Spinal cord (tissue), 10 donors: ENCODE measurements around the gene TSR2. TPM values are rescaled to one million over a fixed set of nuclear protein-coding genes. Genes with fewer than 3 reads are reported as not detected.
"Not testable (repeated sequence)": the region's sequence is repeated elsewhere in the genome, so short reads cannot be mapped to it uniquely, and the experiment has no call there.

Experiments used
- DNase-seq, 6 donors: peaks; one replicate each; pipeline versions ENCODE4 v3.0.0 to v3.0.0-alpha.2; 2013 to 2015; ENCODE audit warnings: low spot score in 6 of 6, low read depth in 4 of 6
- H3K27ac ChIP-seq: one replicate; pipeline ENCODE4 v1.5.1; 2013; ENCODE audit warnings: low read depth, low read length, control low read depth
- H3K27me3 ChIP-seq: one replicate; pipeline ENCODE4 v1.6.1; 2013; ENCODE audit warnings: low read length; ENCODE audit not compliant: control insufficient read depth, insufficient read depth
- H3K36me3 ChIP-seq: one replicate; pipeline ENCODE4 v1.6.1; 2013; ENCODE audit warnings: low read length; ENCODE audit not compliant: control insufficient read depth, insufficient read depth
- H3K4me1 ChIP-seq: one replicate; pipeline ENCODE4 v1.6.1; 2013; ENCODE audit warnings: low read length; ENCODE audit not compliant: control insufficient read depth, insufficient read depth
- H3K4me3 ChIP-seq: one replicate; pipeline ENCODE4 v1.5.1; 2013; ENCODE audit warnings: low read depth, low read length, control low read depth
- H3K9me3 ChIP-seq: one replicate; pipeline ENCODE4 v1.6.1; 2013; ENCODE audit warnings: low read length; ENCODE audit not compliant: control insufficient read depth, insufficient read depth
- WGBS: methylation state at CpG from one replicate; pipeline ENCODE4 v1.1.5; 2013; ENCODE audit warnings: missing lambda C conversion rate; ENCODE audit not compliant: insufficient coverage; 5-methylcytosine and 5-hydroxymethylcytosine counted together
- polyA plus RNA-seq, 2 donors: library from polyadenylated mRNA; unstranded; fragments of 120-200 nt; gene quantifications; one replicate each; pipeline ENCODE4 v1.2.1, GENCODE V29; 2013; ENCODE audit not compliant: insufficient read length in 2 of 2
- total RNA-seq, 2 donors: library from RNA; depleted of rRNA in 1 of 2; stranded (reverse); fragments of 120-200 nt in 1 of 2; fragments of >200 nt in 1 of 2; gene quantifications; one replicate each; pipeline versions ENCODE4 v1.2.3 to v1.2.4, GENCODE V29; 2013 to 2014
- donor health status: healthy.

Gene TSR2
- total and polyA plus RNA-seq, 4 donors: 16.4 to 66.5 (median 52.3) TPM

DNA sequence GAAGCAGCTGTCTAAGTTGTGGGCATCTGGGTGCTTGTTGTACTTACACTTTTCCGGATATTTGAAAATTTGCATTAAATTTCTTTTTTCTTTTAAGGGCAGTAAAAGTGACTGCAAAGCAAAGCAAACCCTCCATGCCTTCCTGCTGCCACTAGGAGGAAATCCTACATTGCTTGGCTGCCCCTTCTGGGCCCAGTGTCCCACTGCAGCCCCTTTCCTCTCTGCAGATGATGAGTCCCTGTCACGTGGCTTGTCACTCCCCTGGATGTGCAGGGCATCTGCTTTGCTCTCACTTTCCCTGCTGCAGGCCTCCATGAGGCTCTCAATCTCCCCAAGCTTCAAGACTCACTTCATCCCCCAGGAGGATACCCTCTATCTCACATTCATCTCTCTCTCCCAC is 12.7 kb downstream of the TSR2 start:
- H3K36me3 ChIP-seq: peaks cover 20% of the 10 kb centered on the region
- no peaks in the 10 kb centered on the region for H3K9me3 ChIP-seq
- 0% methylated on average over 1 of the region's 2 CpGs for WGBS
- no peak overlapping the region for H3K27ac ChIP-seq
- no peak overlapping the region for H3K4me3 ChIP-seq
- peak in 2 of 6 donors; percentile 5 to 8 for DNase-seq
- no peaks in the 10 kb centered on the region for H3K4me1 ChIP-seq
- no peaks in the 10 kb centered on the region for H3K27me3 ChIP-seq

DNA sequence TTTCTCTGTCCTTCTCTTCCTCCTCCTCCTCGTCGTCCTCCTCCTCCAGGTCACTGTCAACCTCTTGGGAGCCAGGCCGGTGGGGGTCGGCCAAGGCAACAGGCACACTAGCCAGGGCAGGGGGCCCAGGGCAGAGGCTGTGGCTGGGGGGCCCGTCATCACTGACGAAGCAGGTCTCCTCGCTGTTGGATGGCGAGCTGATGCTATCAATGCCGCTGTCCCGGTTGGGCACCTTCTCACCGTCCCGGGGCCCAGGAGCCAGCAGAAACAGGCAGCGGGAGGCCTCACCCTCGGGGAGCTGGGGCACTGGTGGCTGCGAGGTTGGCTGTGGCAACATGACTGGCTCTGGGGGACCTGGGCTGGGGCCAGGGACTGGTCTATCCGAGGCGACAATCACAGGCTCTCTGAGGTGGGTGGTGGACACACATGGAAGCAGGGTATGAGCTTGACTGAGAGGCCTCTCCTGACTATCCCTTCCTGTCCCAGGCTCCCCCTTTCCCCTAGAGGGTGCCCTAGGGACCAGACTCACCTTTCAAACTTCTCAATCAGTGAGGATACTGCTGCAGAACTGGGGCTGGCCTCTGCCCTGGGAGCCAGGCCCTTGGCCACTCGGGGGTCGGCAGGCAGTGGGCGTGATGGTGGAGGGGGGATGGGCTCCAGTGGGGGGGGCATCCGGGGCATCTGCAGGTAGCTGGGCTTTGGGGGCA is 30.0 kb downstream of the TSR2 start:
- no peaks in the 10 kb centered on the region for H3K4me1 ChIP-seq
- no peaks in the 10 kb centered on the region for H3K27me3 ChIP-seq
- H3K9me3 ChIP-seq: no peaks in the 10 kb centered on the region
- no peak for DNase-seq
- 79% methylated on average over 17 of the region's 21 CpGs for WGBS
- H3K4me3 ChIP-seq: no peak overlapping the region
- H3K27ac ChIP-seq: no peak overlapping the region
- peaks cover 51% of the 10 kb centered on the region for H3K36me3 ChIP-seq

DNA sequence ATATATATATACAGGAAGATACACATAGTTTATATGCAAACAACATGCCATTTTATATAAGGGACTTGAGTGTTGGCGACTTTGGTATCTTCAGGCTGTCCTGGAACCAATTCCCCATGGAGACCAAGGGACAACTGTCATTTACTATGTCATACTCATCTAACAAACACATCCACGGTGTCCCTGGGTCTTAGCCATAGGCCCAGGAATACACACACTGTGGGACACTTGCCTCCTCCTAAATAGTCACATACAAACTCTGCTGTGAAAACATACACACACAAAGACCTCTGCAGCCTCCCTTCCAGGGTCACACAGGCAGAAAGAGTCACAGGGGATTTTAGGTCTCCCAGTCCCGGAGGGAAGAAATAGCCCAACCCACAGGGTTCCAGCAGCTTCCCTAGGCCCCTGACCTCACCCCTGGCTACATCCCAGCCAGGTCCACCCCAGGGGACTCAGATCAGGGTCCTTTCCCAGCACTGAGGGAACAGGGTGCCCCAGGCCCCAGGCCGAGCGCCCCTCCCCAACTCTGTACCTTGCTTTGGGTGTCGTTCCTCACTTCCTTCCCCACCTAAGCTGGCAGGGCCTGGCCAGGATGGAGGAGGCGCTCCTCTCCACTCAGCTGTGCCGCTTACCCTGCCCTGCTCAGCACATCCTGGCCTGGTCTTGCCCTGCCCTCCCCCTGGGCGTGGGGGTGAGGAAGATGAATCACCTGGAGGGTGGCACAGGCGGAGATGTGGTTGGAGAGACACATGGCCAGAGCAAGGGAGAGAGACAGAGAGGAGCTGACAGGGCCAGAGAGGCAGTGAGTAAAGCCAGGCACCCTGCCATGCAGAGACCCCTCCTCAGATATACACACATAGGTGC is 34.0 kb downstream of the TSR2 start:
- Histone ChIP-seq H3K36me3 (peaks cover 22% of the 10 kb centered on the region), H3K27ac (no peak overlapping the region), H3K4me1 (peaks cover 10% of the 10 kb centered on the region), H3K9me3 (no peaks in the 10 kb centered on the region), H3K27me3 (no peaks in the 10 kb centered on the region), H3K4me3 (no peak overlapping the region)
- no peak for DNase-seq
- 76% methylated on average over 6 of the region's 10 CpGs for WGBS

GRCh38 chrX:54479136-54480111 is 39.2 kb downstream of the TSR2 start:
- H3K36me3 ChIP-seq: peaks cover 2% of the 10 kb centered on the region
- no peaks in the 10 kb centered on the region for H3K27me3 ChIP-seq
- H3K4me1 ChIP-seq: peaks cover 42% of the 10 kb centered on the region
- H3K27ac ChIP-seq: peak overlapping the region; percentile 3
- no peak overlapping the region for H3K4me3 ChIP-seq
- 36% methylated on average over 1 of the region's 9 CpGs for WGBS
- peak in 2 of 6 donors; percentile 44 to 70 for DNase-seq
- no peaks in the 10 kb centered on the region for H3K9me3 ChIP-seq

DNA sequence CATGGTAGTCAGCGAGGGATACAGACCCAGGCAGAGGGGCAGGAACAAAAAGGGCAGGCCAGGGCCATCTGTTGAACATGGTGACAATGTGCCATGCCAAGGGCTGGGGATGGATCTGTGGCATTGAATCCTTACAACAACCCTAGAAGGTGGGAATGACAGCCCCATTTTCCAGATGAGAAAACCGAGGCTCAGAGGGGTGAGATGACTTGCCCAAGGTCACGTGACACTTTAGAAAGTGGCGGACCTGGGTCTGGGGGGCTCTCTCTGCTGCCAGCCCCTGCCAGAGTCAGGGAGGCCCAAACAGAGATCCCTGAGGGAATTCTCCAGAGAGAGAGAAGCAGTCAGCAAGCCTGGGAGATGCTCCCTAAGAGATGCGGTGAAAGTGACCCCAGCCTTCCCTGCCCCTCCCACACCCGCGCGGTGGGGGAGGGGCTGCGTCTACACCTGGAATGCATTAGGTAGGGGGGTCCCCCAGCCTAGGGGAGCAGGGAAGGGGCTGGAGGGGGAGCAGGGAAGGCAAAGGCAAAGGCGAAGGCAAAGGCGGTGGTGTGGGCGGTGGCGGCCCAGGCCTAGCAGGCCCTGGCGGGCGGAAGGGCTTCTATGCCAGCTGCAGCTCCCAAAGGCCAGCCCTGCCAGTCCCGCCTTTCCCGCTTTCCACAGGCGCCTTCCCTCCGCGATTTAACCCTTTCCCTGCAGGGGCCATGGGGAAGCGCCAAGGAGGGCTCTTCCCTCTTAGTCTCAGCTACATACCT is 42.8 kb downstream of the TSR2 start:
- no peaks in the 10 kb centered on the region for H3K27me3 ChIP-seq
- no peaks in the 10 kb centered on the region for H3K36me3 ChIP-seq
- H3K9me3 ChIP-seq: no peaks in the 10 kb centered on the region
- no peak overlapping the region for H3K4me3 ChIP-seq
- peak in 2 of 6 donors; percentile 5 to 44 for DNase-seq
- 29% methylated on average over 16 of the region's 21 CpGs for WGBS
- peak overlapping the region; percentile 69 for H3K27ac ChIP-seq
- peaks cover 46% of the 10 kb centered on the region for H3K4me1 ChIP-seq

DNA sequence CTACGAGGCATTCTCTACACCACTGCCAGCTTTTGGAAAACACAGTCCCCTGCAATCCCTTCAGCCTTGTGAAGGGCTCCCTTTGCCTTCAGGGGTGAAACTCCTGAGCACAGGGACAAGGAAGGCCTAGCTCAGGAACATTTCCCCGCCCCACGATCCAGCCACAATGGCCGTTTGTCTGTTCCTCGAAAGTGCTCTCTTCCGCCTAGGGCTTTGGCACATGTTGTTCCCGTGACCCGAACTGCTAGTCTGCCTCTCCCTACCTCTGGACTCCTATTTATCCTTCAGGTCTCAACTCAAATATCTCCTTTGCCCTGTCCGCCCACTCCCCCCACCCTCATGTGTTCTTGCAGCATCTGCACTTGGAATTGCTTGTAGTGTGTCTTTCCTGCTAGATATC is 43.7 kb downstream of the TSR2 start:
- WGBS: 45% methylated on average over 8 of the region's 9 CpGs
- Histone ChIP-seq H3K4me1 (peaks cover 41% of the 10 kb centered on the region), H3K9me3 (no peaks in the 10 kb centered on the region), H3K27me3 (no peaks in the 10 kb centered on the region), H3K36me3 (no peaks in the 10 kb centered on the region), H3K27ac (peak overlapping the region; percentile 69), H3K4me3 (no peak overlapping the region)
- peak in 1 of 6 donors; percentile 20 for DNase-seq

GRCh38 chrX:54484666-54485065 is 44.5 kb downstream of the TSR2 start:
- Histone ChIP-seq H3K4me3 (no peak overlapping the region), H3K4me1 (peaks cover 34% of the 10 kb centered on the region), H3K27ac (no peak overlapping the region), H3K27me3 (no peaks in the 10 kb centered on the region), H3K9me3 (peaks cover 1% of the 10 kb centered on the region), H3K36me3 (no peaks in the 10 kb centered on the region)
- no peak for DNase-seq
- 24% methylated on average over 2 of the region's 3 CpGs for WGBS

DNA sequence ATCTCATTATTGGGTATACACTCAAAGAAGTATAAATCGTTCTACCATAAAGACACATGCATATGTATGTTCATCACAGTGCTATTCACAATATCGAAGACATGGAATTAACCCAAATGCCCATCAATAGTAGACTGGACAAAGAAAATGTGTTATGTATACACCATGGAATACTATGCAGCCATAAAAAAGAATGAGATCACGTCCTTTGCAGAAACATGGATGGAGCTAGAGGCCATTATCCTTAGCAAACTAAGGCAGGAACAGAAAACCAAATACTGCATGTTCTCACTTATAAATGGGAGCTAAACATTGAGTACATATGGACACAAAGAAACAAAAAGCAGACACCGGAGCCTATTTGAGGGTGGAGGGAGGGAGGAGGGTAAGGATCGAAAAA is 49.6 kb downstream of the TSR2 start:
- H3K4me1 ChIP-seq: peaks cover 11% of the 10 kb centered on the region
- not testable (repeated sequence) for H3K36me3 ChIP-seq, DNase-seq, H3K9me3 ChIP-seq, H3K27ac ChIP-seq, H3K4me3 ChIP-seq, H3K27me3 ChIP-seq
- no CpG with 5 or more reads among the region's 5 CpGs for WGBS

- Histone ChIP-seq H3K4me3 (no peak overlapping the region), H3K27ac (no peak overlapping the region)
- WGBS: 20% methylated on average over 1 of the region's 6 CpGs
Measured at GRCh38 chrX:54492340-54492739, 52.1 kb downstream of the TSR2 start.

More at GRCh38 chrX:54492340-54492739, 52.1 kb downstream of the TSR2 start:
- Histone ChIP-seq H3K27me3 (no peaks in the 10 kb centered on the region), H3K9me3 (peaks cover 1% of the 10 kb centered on the region), H3K4me1 (peaks cover 8% of the 10 kb centered on the region), H3K36me3 (no peaks in the 10 kb centered on the region)
- DNase-seq: no peak
